ENCODE data around the gene ALDH16A1.

The ALDH16A1 gene

GRCh38 chr19:49490287-49491029 lies 37.4 kb downstream of the ALDH16A1 start:
- DNase-seq: no peak

DNA sequence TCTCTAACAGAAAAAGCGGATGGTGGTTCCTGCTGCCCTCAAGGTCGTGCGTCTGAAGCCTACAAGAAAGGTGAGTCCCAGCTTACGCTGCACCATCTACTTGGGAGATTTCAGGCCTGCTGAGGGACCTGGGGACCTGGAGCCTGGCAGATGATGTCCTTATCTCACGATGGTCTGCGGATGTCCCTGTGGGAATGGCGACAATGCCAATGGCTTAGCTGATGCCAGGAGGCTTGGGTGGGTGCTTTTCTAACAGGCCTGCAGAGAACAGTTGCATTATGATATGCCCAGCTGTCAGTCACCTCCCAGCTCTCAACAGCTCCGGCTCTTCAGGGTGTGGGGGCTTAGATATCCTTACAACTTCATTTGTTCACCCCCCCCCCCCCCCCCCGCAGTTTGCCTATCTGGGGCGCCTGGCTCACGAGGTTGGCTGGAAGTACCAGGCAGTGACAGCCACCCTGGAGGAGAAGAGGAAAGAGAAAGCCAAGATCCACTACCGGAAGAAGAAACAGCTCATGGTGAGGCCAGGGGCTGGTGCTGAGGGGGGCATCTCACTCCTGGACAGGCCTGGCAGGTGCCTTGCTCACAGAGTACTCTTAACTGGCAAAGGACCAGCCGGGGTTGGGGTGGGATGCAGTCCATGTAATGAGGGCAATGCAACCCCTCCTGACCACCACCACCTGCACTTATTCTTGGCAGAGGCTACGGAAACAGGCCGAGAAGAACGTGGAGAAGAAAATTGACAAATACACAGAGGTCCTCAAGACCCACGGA lies 38.2 kb downstream of the ALDH16A1 start:
- no peak for DNase-seq

DNA sequence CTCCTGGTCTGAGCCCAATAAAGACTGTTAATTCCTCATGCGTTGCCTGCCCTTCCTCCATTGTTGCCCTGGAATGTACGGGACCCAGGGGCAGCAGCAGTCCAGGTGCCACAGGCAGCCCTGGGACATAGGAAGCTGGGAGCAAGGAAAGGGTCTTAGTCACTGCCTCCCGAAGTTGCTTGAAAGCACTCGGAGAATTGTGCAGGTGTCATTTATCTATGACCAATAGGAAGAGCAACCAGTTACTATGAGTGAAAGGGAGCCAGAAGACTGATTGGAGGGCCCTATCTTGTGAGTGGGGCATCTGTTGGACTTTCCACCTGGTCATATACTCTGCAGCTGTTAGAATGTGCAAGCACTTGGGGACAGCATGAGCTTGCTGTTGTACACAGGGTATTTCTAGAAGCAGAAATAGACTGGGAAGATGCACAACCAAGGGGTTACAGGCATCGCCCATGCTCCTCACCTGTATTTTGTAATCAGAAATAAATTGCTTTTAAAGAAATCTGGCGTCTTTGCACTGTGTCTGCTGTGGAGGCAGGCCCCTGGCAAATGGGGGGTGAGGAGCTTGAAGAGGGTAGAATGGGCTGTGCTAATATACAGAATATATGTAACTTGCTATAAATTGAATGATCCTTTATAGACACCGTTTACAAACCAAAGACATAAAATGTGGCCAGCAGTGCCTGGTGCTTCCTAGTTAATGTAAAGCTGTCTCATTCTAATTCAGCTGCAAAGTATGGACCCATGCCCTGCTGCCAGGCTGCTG lies 39.0 kb downstream of the ALDH16A1 start:
- DNase-seq: no peak

- no peak for DNase-seq
Measured at GRCh38 chr19:49492573-49493405, 39.8 kb downstream of the ALDH16A1 start.

GRCh38 chr19:49496574-49497008 lies 43.6 kb downstream of the ALDH16A1 start:
- no peak for DNase-seq

DNA sequence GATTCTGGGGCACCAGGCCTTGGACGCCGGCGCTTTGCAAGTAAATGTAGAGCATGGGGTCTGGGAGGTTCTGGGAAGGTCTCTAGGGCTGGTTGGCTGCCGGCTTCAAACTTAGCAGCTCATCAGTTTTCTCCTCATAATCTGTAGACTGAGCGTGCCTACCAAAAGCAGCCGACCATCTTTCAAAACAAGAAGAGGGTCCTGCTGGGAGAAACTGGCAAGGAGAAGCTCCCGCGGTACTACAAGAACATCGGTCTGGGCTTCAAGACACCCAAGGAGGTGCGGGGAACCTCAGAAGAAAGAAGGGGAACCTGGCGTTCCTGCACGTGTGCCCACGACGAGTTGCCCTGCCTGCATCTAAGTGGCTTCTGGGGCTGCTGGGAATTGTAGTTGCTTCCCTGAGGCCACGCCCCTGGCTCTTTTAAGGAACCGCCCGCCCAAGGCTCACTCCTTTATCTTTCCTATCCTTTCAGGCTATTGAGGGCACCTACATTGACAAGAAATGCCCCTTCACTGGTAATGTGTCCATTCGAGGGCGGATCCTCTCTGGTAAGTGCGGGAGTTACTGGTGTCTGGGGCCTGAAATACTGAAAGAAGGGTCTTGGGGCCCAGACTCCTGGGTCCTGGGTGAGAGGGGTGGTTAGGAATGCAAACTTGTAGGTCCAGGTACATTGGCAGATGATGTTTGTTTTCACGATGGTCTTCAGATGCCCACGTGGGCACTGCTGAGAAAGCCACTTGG lies 44.2 kb downstream of the ALDH16A1 start:
- DNase-seq: no peak

GRCh38 chr19:49497789-49498103 lies 44.7 kb downstream of the ALDH16A1 start:
- no peak for DNase-seq

DNA sequence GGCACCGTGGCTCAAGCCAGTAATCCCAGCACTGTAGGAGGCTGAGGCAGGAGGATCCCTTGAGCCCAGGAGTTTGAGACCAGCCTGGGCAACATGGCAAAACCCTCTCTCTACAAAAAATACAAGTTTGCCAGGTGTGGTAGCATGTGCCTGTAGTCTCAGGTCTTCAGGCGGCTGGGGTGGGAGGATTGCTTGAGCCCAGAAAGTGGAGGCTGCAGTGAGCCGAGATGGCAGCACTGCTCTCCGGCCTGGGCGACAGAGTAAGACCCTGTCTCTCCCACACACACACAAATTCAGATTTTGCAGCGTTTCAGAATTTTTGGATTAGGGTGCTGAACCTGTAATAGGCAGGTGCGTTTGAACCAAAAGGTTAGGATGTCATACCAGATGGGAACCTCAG lies 45.5 kb downstream of the ALDH16A1 start:
- no peak for DNase-seq

- no peak for DNase-seq
Measured at GRCh38 chr19:49499030-49499670, 46.1 kb downstream of the ALDH16A1 start.

- no peak for DNase-seq
Measured at GRCh38 chr19:49502866-49503581, 50.0 kb downstream of the ALDH16A1 start.

- DNase-seq: no peak
Measured at GRCh38 chr19:49503582-49503962, 50.5 kb downstream of the ALDH16A1 start.

GRCh38 chr19:49506575-49507105 lies 53.6 kb downstream of the ALDH16A1 start:
- no peak for DNase-seq

- DNase-seq: no peak
Measured at GRCh38 chr19:49507803-49508494, 54.9 kb downstream of the ALDH16A1 start.

DNA sequence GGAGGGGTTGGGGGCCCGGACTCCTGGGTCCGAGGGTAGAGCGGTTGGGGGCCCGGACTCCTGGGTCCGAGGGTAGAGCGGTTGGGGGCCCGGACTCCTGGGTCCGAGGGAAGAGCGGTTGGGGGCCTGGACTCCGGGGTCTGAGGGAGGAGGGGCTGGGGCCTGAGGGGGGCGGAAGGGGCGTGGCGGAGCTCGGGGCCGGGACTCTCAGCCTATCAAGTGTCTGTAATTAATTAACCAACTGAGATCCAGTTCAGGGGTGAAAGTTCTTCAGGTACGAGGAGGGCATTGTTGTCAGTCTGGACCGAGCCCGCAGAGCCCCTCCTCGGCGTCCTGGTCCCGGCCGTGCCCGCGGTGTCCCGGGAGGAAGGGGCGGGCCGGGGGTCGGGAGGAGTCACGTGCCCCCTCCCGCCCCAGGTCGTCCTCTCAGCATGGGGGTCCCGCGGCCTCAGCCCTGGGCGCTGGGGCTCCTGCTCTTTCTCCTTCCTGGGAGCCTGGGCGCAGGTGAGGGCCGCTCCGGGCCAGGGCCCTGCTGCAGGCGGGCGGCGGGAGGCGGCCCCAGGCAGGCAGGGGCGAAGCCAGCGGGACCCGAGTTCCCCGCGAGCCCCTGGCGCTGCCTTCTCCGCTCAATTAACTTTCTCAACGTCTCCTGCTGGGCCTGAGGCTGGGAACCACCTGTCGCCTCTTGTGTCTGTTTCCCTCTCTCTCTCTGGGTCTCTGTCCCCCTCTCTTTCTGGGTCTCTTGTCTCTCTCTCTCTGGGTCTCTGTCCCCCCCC lies 60.1 kb downstream of the ALDH16A1 start:
- DNase-seq: peak; percentile 64

DNA sequence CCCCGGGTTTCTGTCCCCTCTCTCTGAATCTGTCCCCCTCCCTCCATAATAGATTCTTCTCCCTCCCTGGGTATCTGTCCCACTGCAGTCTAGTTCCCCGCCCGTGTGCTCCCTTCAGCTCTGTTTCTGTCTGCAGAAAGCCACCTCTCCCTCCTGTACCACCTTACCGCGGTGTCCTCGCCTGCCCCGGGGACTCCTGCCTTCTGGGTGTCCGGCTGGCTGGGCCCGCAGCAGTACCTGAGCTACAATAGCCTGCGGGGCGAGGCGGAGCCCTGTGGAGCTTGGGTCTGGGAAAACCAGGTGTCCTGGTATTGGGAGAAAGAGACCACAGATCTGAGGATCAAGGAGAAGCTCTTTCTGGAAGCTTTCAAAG lies 60.7 kb downstream of the ALDH16A1 start:
- no peak for DNase-seq

DNA sequence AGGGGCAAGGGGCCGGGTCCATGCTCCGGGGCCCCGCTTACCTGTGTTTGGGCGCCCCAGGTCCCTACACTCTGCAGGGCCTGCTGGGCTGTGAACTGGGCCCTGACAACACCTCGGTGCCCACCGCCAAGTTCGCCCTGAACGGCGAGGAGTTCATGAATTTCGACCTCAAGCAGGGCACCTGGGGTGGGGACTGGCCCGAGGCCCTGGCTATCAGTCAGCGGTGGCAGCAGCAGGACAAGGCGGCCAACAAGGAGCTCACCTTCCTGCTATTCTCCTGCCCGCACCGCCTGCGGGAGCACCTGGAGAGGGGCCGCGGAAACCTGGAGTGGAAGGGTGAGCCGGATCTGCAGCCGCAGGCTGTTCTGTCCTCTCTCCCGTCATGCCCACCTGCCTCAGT lies 61.1 kb downstream of the ALDH16A1 start:
- DNase-seq: no peak

DNA sequence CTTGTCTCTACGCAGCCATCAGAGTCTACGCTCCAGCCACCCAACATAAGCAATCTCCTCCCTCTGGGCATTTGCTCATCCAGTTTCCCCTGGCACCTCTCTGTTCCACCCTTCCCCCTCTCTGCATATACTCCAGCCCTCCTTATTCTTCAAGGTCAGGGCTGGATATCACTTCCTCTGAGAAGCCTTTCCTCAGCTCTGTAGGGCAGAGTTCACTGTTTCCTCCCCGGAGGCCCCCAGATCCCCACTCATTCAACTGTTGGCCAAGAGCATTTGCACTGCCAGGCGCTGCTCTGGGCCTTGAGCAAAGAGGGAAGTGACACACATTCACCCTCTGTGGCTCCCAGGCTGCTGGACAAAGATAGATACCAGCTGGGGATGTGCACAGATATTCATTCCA lies 62.7 kb downstream of the ALDH16A1 start:
- no peak for DNase-seq

DNA sequence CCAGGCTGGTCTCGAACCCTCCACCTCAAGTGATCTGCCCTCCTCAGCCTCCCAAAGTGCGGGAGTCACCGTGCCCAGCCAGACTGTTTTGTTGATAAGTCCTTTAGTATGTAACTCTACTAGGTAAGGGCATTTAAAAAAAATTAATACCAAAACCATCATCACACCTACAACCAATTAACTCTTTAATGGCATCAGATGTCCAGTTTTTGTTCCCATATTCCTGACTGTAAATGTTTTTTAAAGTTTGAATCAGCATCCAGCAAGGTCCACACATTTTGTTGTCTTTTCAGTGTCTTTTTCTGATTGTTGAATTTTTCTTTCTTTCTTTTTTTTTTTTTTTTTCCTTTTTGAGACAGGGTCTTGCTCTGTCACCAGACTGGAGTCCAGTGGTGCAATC lies 65.0 kb downstream of the ALDH16A1 start:
- DNase-seq: no peak
